Body of pancreas (tissue), 4 donors: ENCODE measurements around the gene DENND11. TPM values are rescaled to one million over a fixed set of nuclear protein-coding genes. Genes with fewer than 3 reads are reported as not detected.

Experiments used
- ATAC-seq: fragments of 150-250 bp; one replicate; pipeline ENCODE4 v1.9.1; 2016
- DNase-seq, 4 donors: peaks; one replicate each; pipeline ENCODE4 v3.0.0-alpha.2; 2019
- H3K27ac ChIP-seq, 4 donors: fragments of 200-600 bp; sonication (generic); 1 replicate in 3 of 4; 2 replicates in 1 of 4; pipeline versions ENCODE4 v1.5.1 to v1.6.1; 2016 to 2019; ENCODE audit warnings: mild to moderate bottlenecking in 1 of 4, mixed read lengths in 1 of 4, moderate library complexity in 1 of 4
- H3K27me3 ChIP-seq, 2 donors: fragments of 200-600 bp; sonication (generic); one replicate each; pipeline ENCODE4 v1.6.0; 2016; ENCODE audit warnings: mild to moderate bottlenecking in 1 of 2
- H3K36me3 ChIP-seq, 2 donors: fragments of 200-600 bp; sonication (generic); replicated peaks in 1 of 2; 2 replicates each; pipeline ENCODE4 v1.5.1; 2016; ENCODE audit warnings: low read depth in 2 of 2; ENCODE audit not compliant: insufficient read depth in 1 of 2
- H3K4me1 ChIP-seq: fragments of 200-600 bp; sonication (generic); one replicate; pipeline ENCODE4 v1.6.0; 2016
- H3K4me3 ChIP-seq, 2 donors: fragments of 200-600 bp; sonication (generic); 1 replicate in 1 of 2; 2 replicates in 1 of 2; pipeline ENCODE4 v1.5.1; 2016 to 2019
- H3K9me3 ChIP-seq, 3 donors: fragments of 200-600 bp; sonication (generic); 1 replicate in 2 of 3; 2 replicates in 1 of 3; pipeline ENCODE4 v1.5.1; 2016
- POLR2A ChIP-seq, 3 donors: fragments of 450-650 bp; IDR thresholded peaks; one replicate each; pipeline ENCODE4 v1.6.1; 2016; ENCODE audit warnings: antibody characterized with exemption in 3 of 3, mild to moderate bottlenecking in 2 of 3
- WGBS, 2 donors: methylation state at CpG; one replicate each; pipeline ENCODE4 v1.1.5; 2017; 5-methylcytosine and 5-hydroxymethylcytosine counted together
- intact Hi-C: fragments of 100-400 bp; cut with DNase I; formaldehyde crosslinking; loops from one replicate; pipeline ENCODE4 v1.15.1; 2023
- total RNA-seq, 2 donors: library from RNA; depleted of rRNA; stranded (reverse); fragments of >200 nt; gene quantifications; one replicate each; pipeline ENCODE4 v1.1.0, GENCODE V29; 2016
- TF ChIP-seq, protein P1 (sequence below), 7 experiments: fragments of 450-650 bp in 4 of 7; fragments of 200-600 bp in 3 of 7; sonication (generic) in 3 of 7; IDR thresholded peaks; one replicate each; pipeline ENCODE4 v1.5.1; 2016 to 2019; ENCODE audit warnings: antibody characterized with exemption in 7 of 7

Gene DENND11
- total RNA-seq, 2 donors from 2014 or later = 17.8 to 31.9 TPM

DNA sequence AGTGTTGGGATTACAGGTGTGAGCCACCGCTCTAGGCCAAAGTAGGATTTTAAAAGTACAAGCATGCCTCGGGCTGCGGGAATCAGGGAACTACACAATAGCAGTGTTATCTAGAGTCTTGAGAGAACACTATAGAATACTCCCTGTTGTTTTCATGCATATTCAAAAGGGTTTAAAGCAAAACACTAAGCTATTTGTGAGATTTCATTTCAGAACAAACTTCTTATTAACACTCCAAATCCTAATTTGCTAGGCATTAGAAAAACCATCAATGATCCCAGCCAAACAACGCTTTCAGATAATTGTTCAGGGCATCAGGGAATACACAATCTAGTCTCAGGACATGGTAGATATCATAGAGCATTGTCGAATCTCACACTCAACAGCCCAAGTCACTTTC, 13.9 kb downstream of the DENND11 start:
- intact Hi-C loops = no loop called here
- H3K27ac ChIP-seq = no peak overlapping the region
- H3K9me3 ChIP-seq = no peaks in the 10 kb centered on the region
- no peaks in the 10 kb centered on the region for H3K27me3 ChIP-seq
- DNase-seq = no peak
- 92 to 98% methylated on average over 5 of the region's 5 CpGs for WGBS, 2 donors
- H3K4me1 ChIP-seq = no peaks in the 10 kb centered on the region
- ATAC-seq = no peak
- H3K36me3 ChIP-seq = peaks cover 0 to 8% of the 10 kb centered on the region in 2 donors
- no peak overlapping the region for H3K4me3 ChIP-seq
- TF ChIP-seq, protein P1, sequence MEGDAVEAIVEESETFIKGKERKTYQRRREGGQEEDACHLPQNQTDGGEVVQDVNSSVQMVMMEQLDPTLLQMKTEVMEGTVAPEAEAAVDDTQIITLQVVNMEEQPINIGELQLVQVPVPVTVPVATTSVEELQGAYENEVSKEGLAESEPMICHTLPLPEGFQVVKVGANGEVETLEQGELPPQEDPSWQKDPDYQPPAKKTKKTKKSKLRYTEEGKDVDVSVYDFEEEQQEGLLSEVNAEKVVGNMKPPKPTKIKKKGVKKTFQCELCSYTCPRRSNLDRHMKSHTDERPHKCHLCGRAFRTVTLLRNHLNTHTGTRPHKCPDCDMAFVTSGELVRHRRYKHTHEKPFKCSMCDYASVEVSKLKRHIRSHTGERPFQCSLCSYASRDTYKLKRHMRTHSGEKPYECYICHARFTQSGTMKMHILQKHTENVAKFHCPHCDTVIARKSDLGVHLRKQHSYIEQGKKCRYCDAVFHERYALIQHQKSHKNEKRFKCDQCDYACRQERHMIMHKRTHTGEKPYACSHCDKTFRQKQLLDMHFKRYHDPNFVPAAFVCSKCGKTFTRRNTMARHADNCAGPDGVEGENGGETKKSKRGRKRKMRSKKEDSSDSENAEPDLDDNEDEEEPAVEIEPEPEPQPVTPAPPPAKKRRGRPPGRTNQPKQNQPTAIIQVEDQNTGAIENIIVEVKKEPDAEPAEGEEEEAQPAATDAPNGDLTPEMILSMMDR (IDR thresholded peaks at IDR 0.05) = no peak
- no peak for TF ChIP-seq POLR2A (IDR thresholded peaks at IDR 0.05)

- Histone ChIP-seq H3K9me3 (no peaks in the 10 kb centered on the region), H3K4me3 (no peak overlapping the region), H3K27me3 (no peaks in the 10 kb centered on the region), H3K4me1 (no peaks in the 10 kb centered on the region), H3K27ac (no peak overlapping the region), H3K36me3 (peaks cover 0 to 11% of the 10 kb centered on the region in 2 donors)
- intact Hi-C loops = no loop called here
- TF ChIP-seq, protein P1 (IDR thresholded peaks at IDR 0.05) = no peak
- no peak for TF ChIP-seq POLR2A (IDR thresholded peaks at IDR 0.05)
- WGBS, 2 donors = 85 to 91% methylated on average over 6 of the region's 6 CpGs
- DNase-seq (no peak), ATAC-seq (no peak)
These were observed 15.3 kb downstream of the DENND11 start for GRCh38 chr7:141686670-141687069.

DNA sequence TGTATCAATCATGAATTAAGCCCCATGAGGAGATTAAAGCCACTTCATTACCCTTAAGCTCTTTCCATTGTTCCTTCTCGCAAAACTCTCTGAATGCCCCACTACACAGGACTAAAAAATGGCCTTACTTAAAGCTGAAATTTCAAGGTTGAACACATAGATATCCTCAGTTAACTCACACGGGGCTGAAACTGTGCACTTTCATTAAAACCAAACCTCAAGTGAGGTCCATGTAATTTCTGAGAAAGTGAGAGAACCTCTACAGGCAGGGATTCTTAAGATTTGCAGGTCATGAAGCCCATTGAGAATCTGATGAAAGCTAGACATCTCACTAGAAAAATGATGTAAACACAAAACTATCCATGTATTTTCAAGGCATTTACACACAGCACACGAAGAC, 15.9 kb downstream of the DENND11 start:
- 79 to 83% methylated on average over 3 of the region's 3 CpGs for WGBS, 2 donors
- TF ChIP-seq POLR2A (IDR thresholded peaks at IDR 0.05) = no peak
- TF ChIP-seq, protein P1 (IDR thresholded peaks at IDR 0.05) = no peak
- Histone ChIP-seq H3K36me3 (peaks cover 0 to 12% of the 10 kb centered on the region in 2 donors), H3K9me3 (no peaks in the 10 kb centered on the region), H3K4me1 (no peaks in the 10 kb centered on the region), H3K27me3 (no peaks in the 10 kb centered on the region), H3K4me3 (no peak overlapping the region), H3K27ac (no peak overlapping the region)
- no peak for DNase-seq
- ATAC-seq = no peak
- intact Hi-C loops = no loop called here

DNA sequence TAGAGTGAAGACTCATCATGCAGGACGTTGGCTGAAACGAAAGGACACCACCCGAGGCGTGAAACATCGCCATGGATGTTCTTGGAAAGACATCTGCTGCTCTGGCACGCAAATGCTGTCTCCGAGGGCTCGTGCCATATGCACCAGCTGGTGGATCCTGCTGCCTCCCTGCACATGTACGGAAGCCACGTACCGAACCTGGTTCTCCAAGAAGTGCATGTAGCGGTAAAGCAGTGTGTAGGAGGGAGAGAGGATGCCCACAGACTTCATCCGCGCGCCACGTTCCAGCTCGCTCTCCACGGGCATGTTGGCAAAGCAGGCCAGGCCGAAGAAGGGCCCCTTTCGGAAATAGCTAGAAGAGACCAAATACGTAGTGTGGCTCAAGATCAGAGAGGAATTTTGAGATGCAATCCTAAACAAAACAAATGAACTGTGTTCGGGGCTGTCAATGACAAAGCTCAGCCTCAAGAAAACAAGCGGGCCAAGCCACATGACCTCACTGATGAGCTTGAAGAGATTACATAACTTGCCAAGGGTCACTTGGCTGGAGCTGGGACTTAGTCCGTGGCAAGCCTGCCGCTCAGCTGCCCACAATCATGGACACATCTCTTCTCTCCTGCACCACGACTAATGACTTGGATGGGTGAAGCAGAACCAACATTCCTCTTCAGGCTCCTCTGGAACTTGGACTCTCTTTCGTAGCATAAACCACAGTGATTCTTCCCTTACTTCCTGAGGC, 16.5 kb downstream of the DENND11 start:
- 90% methylated on average over 27 of the region's 27 CpGs for WGBS, 2 donors
- no peaks in the 10 kb centered on the region for H3K27me3 ChIP-seq
- H3K27ac ChIP-seq = no peak overlapping the region
- no peak for TF ChIP-seq POLR2A (IDR thresholded peaks at IDR 0.05)
- TF ChIP-seq, protein P1 (IDR thresholded peaks at IDR 0.05) = no peak
- H3K4me3 ChIP-seq = no peak overlapping the region
- intact Hi-C loops = no loop called here
- ATAC-seq = no peak
- DNase-seq = no peak
- peaks cover 0 to 12% of the 10 kb centered on the region in 2 donors for H3K36me3 ChIP-seq
- no peaks in the 10 kb centered on the region for H3K4me1 ChIP-seq
- H3K9me3 ChIP-seq = no peaks in the 10 kb centered on the region

GRCh38 chr7:141679014-141679413, 23.0 kb downstream of the DENND11 start:
- H3K9me3 ChIP-seq = no peaks in the 10 kb centered on the region
- no peaks in the 10 kb centered on the region for H3K27me3 ChIP-seq
- no peaks in the 10 kb centered on the region for H3K4me1 ChIP-seq
- H3K4me3 ChIP-seq = no peak overlapping the region
- H3K27ac ChIP-seq = no peak overlapping the region
- ATAC-seq (no peak), DNase-seq (no peak)
- H3K36me3 ChIP-seq = peaks cover 0 to 8% of the 10 kb centered on the region in 2 donors
- intact Hi-C loops = no loop called here
- TF ChIP-seq POLR2A (IDR thresholded peaks at IDR 0.05) = no peak
- TF ChIP-seq, protein P1 (IDR thresholded peaks at IDR 0.05) = no peak
